ENCODE results near the gene SLC27A5.
A peak's percentile ranks its signal among the peaks of the same experiment; 100 is the strongest.

Gene SLC27A5

DNA sequence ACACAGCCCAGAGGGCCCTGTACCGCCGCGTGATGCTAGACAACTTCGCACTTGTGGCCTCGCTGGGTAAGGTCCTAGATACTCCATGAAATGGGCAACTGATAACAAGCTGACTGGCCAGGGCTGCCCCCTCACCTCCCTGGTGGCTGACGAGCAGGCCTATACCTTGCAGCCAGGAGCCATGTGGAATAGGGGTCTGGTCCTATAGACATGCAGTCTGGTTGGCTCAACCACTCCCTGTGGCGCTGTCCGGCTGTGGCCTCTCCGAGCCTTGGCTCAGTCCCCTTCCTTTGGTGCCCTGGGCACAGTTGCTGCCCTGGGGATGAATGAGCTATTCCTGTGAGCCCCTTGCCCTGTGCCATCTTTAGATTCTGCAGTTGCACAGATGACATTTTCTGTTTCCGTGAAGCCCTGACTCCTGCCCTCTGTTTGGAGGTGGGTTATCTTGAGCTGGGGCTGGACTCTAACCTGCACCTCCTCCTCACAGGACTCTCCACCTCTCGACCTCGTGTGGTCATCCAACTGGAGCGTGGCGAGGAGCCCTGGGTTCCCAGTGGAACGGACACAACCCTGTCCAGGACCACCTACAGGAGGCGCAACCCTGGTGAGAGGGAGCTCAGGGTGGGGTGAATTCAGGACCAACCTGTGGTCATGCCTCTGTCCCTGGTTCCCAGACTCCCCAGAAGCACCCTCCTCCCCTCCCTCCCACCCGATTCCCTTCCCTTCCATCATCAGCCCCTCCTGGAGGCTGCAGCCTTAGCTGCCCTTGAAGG lies 42.4 kb downstream of the SLC27A5 start:
- no peak for TF ChIP-seq CTBP1 (IDR thresholded peaks at IDR 0.05; ENCODE audit: borderline replicate concordance)
- TF ChIP-seq FOXM1 (IDR thresholded peaks at IDR 0.05; ENCODE audit: borderline replicate concordance), result no peak
- TF ChIP-seq ARNT (IDR thresholded peaks at IDR 0.05), result no peak
- TF ChIP-seq ELF4 (IDR thresholded peaks at IDR 0.05), result no peak
- no peak for TF ChIP-seq SUZ12 (IDR thresholded peaks at IDR 0.05)
- no peak for TF ChIP-seq FOXA1 (IDR thresholded peaks at IDR 0.05)
- TF ChIP-seq BHLHE40 (IDR thresholded peaks at IDR 0.05; ENCODE audit: borderline replicate concordance), result no peak
- TF ChIP-seq TARDBP (IDR thresholded peaks at IDR 0.05), result no peak
- no peak for TF ChIP-seq NFRKB (IDR thresholded peaks at IDR 0.05)
- TF ChIP-seq L3MBTL2 (conservative IDR thresholded peaks at IDR 0.05), result no peak
- no peak for TF ChIP-seq SP1 (IDR thresholded peaks at IDR 0.05)
- TF ChIP-seq, protein P1, sequence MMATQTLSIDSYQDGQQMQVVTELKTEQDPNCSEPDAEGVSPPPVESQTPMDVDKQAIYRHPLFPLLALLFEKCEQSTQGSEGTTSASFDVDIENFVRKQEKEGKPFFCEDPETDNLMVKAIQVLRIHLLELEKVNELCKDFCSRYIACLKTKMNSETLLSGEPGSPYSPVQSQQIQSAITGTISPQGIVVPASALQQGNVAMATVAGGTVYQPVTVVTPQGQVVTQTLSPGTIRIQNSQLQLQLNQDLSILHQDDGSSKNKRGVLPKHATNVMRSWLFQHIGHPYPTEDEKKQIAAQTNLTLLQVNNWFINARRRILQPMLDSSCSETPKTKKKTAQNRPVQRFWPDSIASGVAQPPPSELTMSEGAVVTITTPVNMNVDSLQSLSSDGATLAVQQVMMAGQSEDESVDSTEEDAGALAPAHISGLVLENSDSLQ (IDR thresholded peaks at IDR 0.05), result no peak
- no peak for TF ChIP-seq ZNF384 (IDR thresholded peaks at IDR 0.05)
- ChIA-PET POLR2A (no interaction called here), CTCF (no interaction called here)
- DNase-seq (ENCODE audit: extremely low spot score), result no peak

DNA sequence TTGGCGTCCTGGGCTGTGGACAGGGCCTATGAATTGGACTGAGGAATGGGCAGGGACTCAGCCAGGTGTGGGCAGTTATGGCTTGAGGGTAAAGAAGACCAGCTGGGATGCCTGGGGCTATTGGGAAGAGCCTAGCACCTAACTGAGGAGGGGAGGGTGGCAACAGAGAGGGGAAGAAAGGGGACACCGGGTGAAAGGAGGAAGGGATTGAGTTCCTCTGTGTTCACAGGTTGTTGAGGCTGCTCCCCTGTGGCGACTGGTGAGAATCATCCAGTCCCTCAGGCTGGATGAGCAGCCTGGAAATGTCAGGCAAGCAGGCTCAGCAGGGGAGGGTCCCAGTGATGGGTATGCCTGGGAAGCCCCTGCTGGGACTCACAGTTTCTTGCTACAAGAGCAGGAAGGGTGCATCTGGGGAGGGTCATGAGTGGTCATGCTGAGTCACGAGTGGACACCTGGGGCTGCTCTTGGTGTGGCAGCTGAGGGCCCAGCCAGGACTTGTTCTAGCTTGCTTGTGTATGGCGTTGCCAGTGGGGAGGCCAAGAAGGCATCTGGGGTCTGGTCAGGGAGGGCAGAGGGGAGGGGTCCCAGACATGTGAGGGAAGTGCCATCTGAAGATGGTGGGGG lies 43.5 kb downstream of the SLC27A5 start:
- CTCF ChIA-PET, result no interaction called here
- TF ChIP-seq ARNT (IDR thresholded peaks at IDR 0.05) (no peak), BHLHE40 (IDR thresholded peaks at IDR 0.05; ENCODE audit: borderline replicate concordance) (no peak), LEF1 (IDR thresholded peaks at IDR 0.05; ENCODE audit: borderline replicate concordance) (no peak), TARDBP (IDR thresholded peaks at IDR 0.05) (no peak), NFRKB (IDR thresholded peaks at IDR 0.05) (no peak), SUZ12 (IDR thresholded peaks at IDR 0.05) (no peak), FOXM1 (IDR thresholded peaks at IDR 0.05; ENCODE audit: borderline replicate concordance) (no peak)
- TF ChIP-seq, protein P1 (IDR thresholded peaks at IDR 0.05), result no peak
- no peak for DNase-seq (ENCODE audit: extremely low spot score)
- POLR2A ChIA-PET, result no interaction called here

- ChIA-PET POLR2A (interaction anchor here (0.9 to 1.7 kb wide), 4 partner anchors 9 to 53 kb away, joined by 3 to 4 read pairs (median 4); partner anchors contain the start of genes ZBTB45, ZNF324B and ZNF446), CTCF (no interaction called here)
- peak; percentile 97 for DNase-seq (ENCODE audit: extremely low spot score)
Observed at GRCh38 chr19:58466760-58467589, 44.8 kb downstream of the SLC27A5 start, which contains the start of gene ZNF324. Gene ZNF324, plus strand, starts transcription at chr19:58467080. Its CDS starts 2,106 bp downstream, at chr19:58469186.

GRCh38 chr19:58466089-58466759 lies 45.6 kb downstream of the SLC27A5 start:
- ChIA-PET CTCF (no interaction called here), POLR2A (interaction anchor here (0.7 to 1.7 kb wide), 5 partner anchors 10 to 95 kb away, joined by 3 to 4 read pairs (median 4); partner anchors contain the start of genes ZBTB45, ZNF324B and ZNF446)
- no peak for TF ChIP-seq NFRKB (IDR thresholded peaks at IDR 0.05)
- no peak for TF ChIP-seq BHLHE40 (IDR thresholded peaks at IDR 0.05; ENCODE audit: borderline replicate concordance)
- no peak for TF ChIP-seq CTBP1 (IDR thresholded peaks at IDR 0.05; ENCODE audit: borderline replicate concordance)
- no peak for DNase-seq (ENCODE audit: extremely low spot score)

More at GRCh38 chr19:58466760-58467589, 44.8 kb downstream of the SLC27A5 start, which contains the start of gene ZNF324:
- no peak for TF ChIP-seq FOXM1 (IDR thresholded peaks at IDR 0.05; ENCODE audit: borderline replicate concordance)
- no peak for TF ChIP-seq HDGF (IDR thresholded peaks at IDR 0.05; ENCODE audit: borderline replicate concordance)
- TF ChIP-seq L3MBTL2 (conservative IDR thresholded peaks at IDR 0.05), result peak; percentile 82
- no peak for TF ChIP-seq FOXK2 (IDR thresholded peaks at IDR 0.05)
- no peak for TF ChIP-seq LEF1 (IDR thresholded peaks at IDR 0.05; ENCODE audit: borderline replicate concordance)
- TF ChIP-seq TARDBP (IDR thresholded peaks at IDR 0.05), result no peak
- TF ChIP-seq FOXA1 (IDR thresholded peaks at IDR 0.05), result no peak
- no peak for TF ChIP-seq NFRKB (IDR thresholded peaks at IDR 0.05)
- no peak for TF ChIP-seq SUZ12 (IDR thresholded peaks at IDR 0.05)
- TF ChIP-seq ARNT (IDR thresholded peaks at IDR 0.05), result no peak
- TF ChIP-seq SP1 (IDR thresholded peaks at IDR 0.05), result no peak
- TF ChIP-seq, protein P1 (IDR thresholded peaks at IDR 0.05), result 0 out of 2 replicates have a peak, but pooled peaks have one; percentile 29
- no peak for TF ChIP-seq ZNF384 (IDR thresholded peaks at IDR 0.05)
- peak; percentile 79 for TF ChIP-seq ELF4 (IDR thresholded peaks at IDR 0.05)

- ChIA-PET CTCF (no interaction called here), POLR2A (interaction anchor here (0.9 to 1.2 kb wide), 2 partner anchors 9 to 51 kb away, joined by 3 read pairs; partner anchors contain the start of genes ZNF324B and ZNF584)
- TF ChIP-seq CTBP1 (IDR thresholded peaks at IDR 0.05; ENCODE audit: borderline replicate concordance) (no peak), ARNT (IDR thresholded peaks at IDR 0.05) (no peak), FOXM1 (IDR thresholded peaks at IDR 0.05; ENCODE audit: borderline replicate concordance) (no peak), L3MBTL2 (conservative IDR thresholded peaks at IDR 0.05) (no peak), SP1 (IDR thresholded peaks at IDR 0.05) (no peak), BHLHE40 (IDR thresholded peaks at IDR 0.05; ENCODE audit: borderline replicate concordance) (no peak), NFRKB (IDR thresholded peaks at IDR 0.05) (no peak)
- DNase-seq (ENCODE audit: extremely low spot score), result no peak
Observed at GRCh38 chr19:58460039-58460438, 51.8 kb downstream of the SLC27A5 start.

All from HEK293T (cell line).